Small intestine (tissue), 7 donors: Measurements from ENCODE around the gene HMG20B. TPM values are rescaled to one million over a fixed set of nuclear protein-coding genes. Genes with fewer than 3 reads are reported as not detected.

ENCODE experiments used
- DNase-seq, 2 donors: peaks; one replicate each; pipeline versions ENCODE4 v3.0.0 to v3.0.0-alpha.2; 2013
- FAIRE-seq: peaks from 2 replicates; lab custom pipeline; 2012; peaks lifted over from hg19 to GRCh38; lab: Jason Lieb, UNC
- H3K27ac ChIP-seq, 3 donors: one replicate each; pipeline ENCODE4 v1.5.1; 2013; ENCODE audit warnings: low read length in 2 of 3, mild to moderate bottlenecking in 2 of 3, control low read depth in 1 of 3, inconsistent platforms in 1 of 3, low read depth in 1 of 3, moderate library complexity in 1 of 3
- H3K27me3 ChIP-seq, 3 donors: one replicate each; pipeline ENCODE4 v1.6.1; 2013; ENCODE audit warnings: low read length in 3 of 3, inconsistent platforms in 1 of 3; ENCODE audit not compliant: control insufficient read depth in 3 of 3, insufficient read depth in 3 of 3
- H3K36me3 ChIP-seq, 3 donors: one replicate each; pipeline ENCODE4 v1.6.1; 2013; ENCODE audit warnings: low read length in 3 of 3, inconsistent platforms in 1 of 3, low read depth in 1 of 3, mild to moderate bottlenecking in 1 of 3, moderate library complexity in 1 of 3; ENCODE audit not compliant: control insufficient read depth in 3 of 3, insufficient read depth in 2 of 3
- H3K4me1 ChIP-seq, 3 donors: one replicate each; pipeline ENCODE4 v1.6.1; 2013; ENCODE audit warnings: low read length in 2 of 3, inconsistent platforms in 1 of 3, low read depth in 1 of 3, mild to moderate bottlenecking in 1 of 3, moderate library complexity in 1 of 3; ENCODE audit not compliant: control insufficient read depth in 3 of 3, insufficient read depth in 2 of 3
- H3K4me3 ChIP-seq, 3 donors: one replicate each; pipeline ENCODE4 v1.5.1; 2013; ENCODE audit warnings: low read length in 3 of 3, control low read depth in 1 of 3, inconsistent platforms in 1 of 3, low read depth in 1 of 3, mild to moderate bottlenecking in 1 of 3, moderate library complexity in 1 of 3
- H3K9me3 ChIP-seq, 2 donors: one replicate each; pipeline ENCODE4 v1.6.1; 2013; ENCODE audit warnings: low read depth in 1 of 2, low read length in 1 of 2; ENCODE audit not compliant: control insufficient read depth in 2 of 2, insufficient read depth in 1 of 2
- WGBS, 3 donors: extraction: QIAGEN DNeasy Blood & Tissue Kit; methylation state at CpG; one replicate each; pipeline ENCODE4 v1.1.7; 2013; 5-methylcytosine and 5-hydroxymethylcytosine counted together
- polyA plus RNA-seq, 4 donors: library from polyadenylated mRNA; stranded (reverse) in 3 of 4; unstranded in 1 of 4; fragments of 200-250 nt in 3 of 4; fragments of 120-200 nt in 1 of 4; gene quantifications; one replicate each; pipeline versions ENCODE4 v1.2.1 to v1.2.3, GENCODE V29; 2013
- donor health status: healthy with polysubstance abuse.
- donor health status: control.
- donor health status: control.
- donor health status: Bipolar disorder and iron deficiency.
- donor health status: healthy.

Gene HMG20B
- polyA plus RNA-seq, 4 donors, result 66.3 to 82.1 (median 72.5) TPM

DNA sequence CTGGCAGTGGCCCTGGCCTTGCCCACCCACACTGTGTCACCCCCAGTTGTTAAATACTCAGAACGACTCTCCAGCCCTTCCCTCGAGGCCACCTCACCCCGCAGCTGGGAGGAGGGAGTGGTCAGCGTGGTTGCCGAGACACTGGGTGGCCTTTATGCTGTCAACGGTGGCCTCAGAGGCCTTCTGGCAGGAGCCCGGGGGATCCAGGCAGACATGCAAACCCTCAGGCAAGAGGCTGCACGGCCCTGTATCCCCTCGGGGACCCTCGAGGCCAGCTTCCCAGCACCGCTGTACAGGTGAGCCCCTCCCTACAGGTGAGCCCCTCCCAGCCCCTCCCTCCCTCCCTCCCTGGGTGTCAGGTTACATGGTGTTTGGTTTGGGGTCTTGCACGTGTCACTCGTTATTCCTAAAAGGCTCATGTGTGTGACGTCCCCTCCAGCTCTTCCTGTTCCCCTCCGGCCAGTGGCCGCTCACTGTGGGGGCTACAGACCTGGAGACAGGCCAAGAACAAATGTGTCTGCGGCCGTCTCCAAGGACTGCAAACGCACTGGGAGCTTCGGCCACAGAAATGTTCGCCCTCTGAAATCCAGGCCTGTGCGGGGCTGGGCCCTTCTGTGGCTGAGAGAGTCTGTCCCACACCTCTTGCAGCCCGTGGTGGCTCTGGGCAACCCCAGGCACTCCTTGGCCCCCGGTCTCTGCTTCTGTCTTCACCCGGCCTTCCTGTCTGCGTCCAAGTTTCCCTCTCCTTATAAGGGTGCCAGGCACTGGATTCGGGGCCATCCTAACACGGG, 33.6 kb upstream of the HMG20B start, which contains the start of gene TEKTIP1:
Gene TEKTIP1 (plus strand): TSS at position 210 of the 791 bp plus-strand sequence. CDS start 4 bp downstream, at position 214.
- Histone ChIP-seq H3K4me3 (no peak within 1 kb of the TSS), H3K4me1 (no peaks in the 10 kb centered on the region), H3K36me3 (peaks cover 8 to 70% (median 19%) of the 10 kb centered on the region in 3 donors), H3K27me3 (no peaks in the 10 kb centered on the region), H3K27ac (no peak within 1 kb of the TSS), H3K9me3 (peaks cover 0 to 4% of the 10 kb centered on the region in 2 donors)
- 64 to 76% (median 76%) methylated on average over 26 to 28 of the region's 28 CpGs for WGBS, 3 donors
- no peak for FAIRE-seq
- no peak for DNase-seq

- no peak overlapping the region for H3K27ac ChIP-seq
- no peaks in the 10 kb centered on the region for H3K4me1 ChIP-seq
- no peak overlapping the region for H3K4me3 ChIP-seq
- H3K27me3 ChIP-seq, result no peaks in the 10 kb centered on the region
- 83 to 96% (median 93%) methylated on average over 1 of the region's 1 CpG for WGBS, 3 donors
- DNase-seq (no peak), FAIRE-seq (no peak)
- H3K9me3 ChIP-seq, result peaks cover 0 to 4% of the 10 kb centered on the region in 2 donors
- H3K36me3 ChIP-seq, result peaks cover 4 to 70% (median 13%) of the 10 kb centered on the region in 3 donors
These were observed 33.0 kb upstream of the HMG20B start for GRCh38 chr19:3539756-3540118.

DNA sequence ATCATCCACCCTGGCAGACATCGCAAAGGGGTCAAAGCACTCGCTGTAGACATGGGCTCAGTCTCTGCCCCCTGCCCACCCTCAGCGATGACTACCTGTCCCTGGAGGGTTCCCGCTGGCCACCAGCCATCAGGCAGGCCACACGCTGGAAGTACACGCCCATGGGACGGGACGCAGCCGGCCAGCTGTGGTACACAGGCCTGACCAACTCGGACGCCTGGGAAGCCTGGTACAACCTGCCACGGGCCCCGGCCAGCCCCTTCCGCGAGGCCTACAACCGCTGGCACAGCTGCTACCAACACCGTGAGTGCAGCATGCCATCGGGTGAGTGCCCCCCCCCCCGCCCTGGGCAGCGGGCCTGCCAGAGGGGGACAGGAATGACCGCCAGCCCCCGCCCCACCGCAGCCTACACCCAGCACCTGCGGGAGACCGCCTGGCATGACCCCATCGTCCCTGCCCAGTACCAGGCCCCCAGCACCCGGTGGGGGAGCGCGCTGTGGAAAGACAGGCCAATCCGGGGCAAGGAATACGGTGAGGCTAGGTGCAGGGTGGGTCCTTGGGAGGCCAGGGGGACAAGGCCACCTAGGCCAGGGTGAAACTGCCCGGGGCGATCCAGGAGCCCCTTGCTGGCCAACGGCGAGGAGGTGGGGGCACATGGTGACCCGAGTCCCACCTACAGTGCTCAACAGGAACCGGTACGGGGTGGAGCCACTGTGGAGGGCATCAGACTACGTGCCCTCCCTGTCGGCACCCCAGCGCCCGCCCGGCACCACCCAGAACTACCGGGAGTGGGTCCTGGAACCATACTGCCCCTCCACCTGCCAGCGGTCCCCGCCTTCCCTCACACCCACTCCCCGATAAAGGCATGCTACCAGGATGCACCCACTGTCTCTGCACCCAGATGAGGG, 29.3 kb upstream of the HMG20B start:
- DNase-seq (no peak), FAIRE-seq (no peak)
- Histone ChIP-seq H3K9me3 (peaks cover 0 to 4% of the 10 kb centered on the region in 2 donors), H3K36me3 (peaks cover 0 to 64% (median 3%) of the 10 kb centered on the region in 3 donors), H3K4me1 (no peaks in the 10 kb centered on the region), H3K27ac (no peak overlapping the region), H3K4me3 (no peak overlapping the region), H3K27me3 (no peaks in the 10 kb centered on the region)
- 76 to 86% (median 84%) methylated on average over 37 to 47 of the region's 47 CpGs for WGBS, 3 donors

DNA sequence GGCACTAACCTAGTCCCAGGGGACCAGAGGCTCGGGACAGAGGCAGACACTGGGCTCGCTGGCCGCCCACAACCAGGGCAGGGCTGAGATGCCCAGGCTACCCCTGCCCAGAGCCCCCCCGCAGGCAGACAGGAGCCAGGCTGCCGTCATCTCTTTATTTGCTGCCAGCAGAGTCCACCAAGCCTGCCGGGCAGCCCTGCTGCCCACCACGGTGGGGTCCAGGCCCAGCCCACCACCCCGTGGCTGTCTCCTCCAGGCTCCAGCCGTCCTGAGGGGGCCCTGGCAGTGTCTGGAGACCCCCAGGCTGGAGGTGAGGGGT, 28.7 kb upstream of the HMG20B start:
- DNase-seq (no peak), FAIRE-seq (no peak)
- H3K9me3 ChIP-seq, result peaks cover 0 to 4% of the 10 kb centered on the region in 2 donors
- H3K27me3 ChIP-seq, result no peaks in the 10 kb centered on the region
- H3K4me1 ChIP-seq, result no peaks in the 10 kb centered on the region
- H3K4me3 ChIP-seq, result no peak overlapping the region
- 85 to 87% (median 85%) methylated on average over 8 to 9 of the region's 9 CpGs for WGBS, 3 donors
- H3K27ac ChIP-seq, result no peak overlapping the region
- peaks cover 0 to 64% (median 5%) of the 10 kb centered on the region in 3 donors for H3K36me3 ChIP-seq

- FAIRE-seq, result no peak
- no peak overlapping the region for H3K4me3 ChIP-seq
- peak; percentile 60 to 62 for DNase-seq
- no peaks in the 10 kb centered on the region for H3K27me3 ChIP-seq
- H3K27ac ChIP-seq, result no peak overlapping the region
- H3K9me3 ChIP-seq, result no peaks in the 10 kb centered on the region
- WGBS, 3 donors, result 36 to 62% (median 56%) methylated on average over 20 to 30 of the region's 30 CpGs
- H3K36me3 ChIP-seq, result peaks cover 0 to 57% (median 5%) of the 10 kb centered on the region in 3 donors
- no peaks in the 10 kb centered on the region for H3K4me1 ChIP-seq
These were observed 27.7 kb upstream of the HMG20B start for GRCh38 chr19:3544742-3545668.

GRCh38 chr19:3545669-3546034, 27.1 kb upstream of the HMG20B start:
- no peaks in the 10 kb centered on the region for H3K27me3 ChIP-seq
- WGBS, 3 donors, result 69 to 77% (median 71%) methylated on average over 10 of the region's 10 CpGs
- no peaks in the 10 kb centered on the region for H3K4me1 ChIP-seq
- H3K36me3 ChIP-seq, result peaks cover 0 to 58% (median 5%) of the 10 kb centered on the region in 3 donors
- no peak overlapping the region for H3K27ac ChIP-seq
- DNase-seq (no peak), FAIRE-seq (no peak)
- no peaks in the 10 kb centered on the region for H3K9me3 ChIP-seq
- no peak overlapping the region for H3K4me3 ChIP-seq

DNA sequence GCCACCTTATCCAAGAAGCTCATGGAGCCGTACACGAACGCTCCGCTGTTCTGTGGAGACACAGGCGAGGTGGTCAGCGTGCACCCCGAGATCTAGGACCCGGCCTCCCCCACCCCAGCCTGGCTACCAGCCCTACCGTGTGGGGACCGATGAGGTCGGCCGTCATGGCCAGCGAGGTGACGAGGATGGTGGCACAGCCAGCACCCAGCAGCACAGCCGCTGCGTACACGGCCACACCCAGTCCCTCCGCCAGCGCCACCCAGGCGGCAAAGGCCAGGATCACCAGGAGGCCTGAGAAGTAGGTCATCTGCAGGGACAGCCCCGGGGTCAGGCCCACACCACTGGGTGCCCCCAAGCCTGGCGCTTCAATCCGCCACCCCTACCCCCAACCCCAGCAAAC, 26.6 kb upstream of the HMG20B start:
- H3K27me3 ChIP-seq, result no peaks in the 10 kb centered on the region
- H3K4me1 ChIP-seq, result no peaks in the 10 kb centered on the region
- no peaks in the 10 kb centered on the region for H3K9me3 ChIP-seq
- 88 to 90% (median 90%) methylated on average over 20 to 23 of the region's 23 CpGs for WGBS, 3 donors
- no peak overlapping the region for H3K27ac ChIP-seq
- H3K36me3 ChIP-seq, result peaks cover 0 to 63% (median 5%) of the 10 kb centered on the region in 3 donors
- no peak overlapping the region for H3K4me3 ChIP-seq
- no peak for FAIRE-seq
- DNase-seq, result no peak
